Peyer's patch (tissue), 4 donors: ENCODE results near the gene NRXN3. TPM values are rescaled to one million over a fixed set of nuclear protein-coding genes. Genes with fewer than 3 reads are reported as not detected.

Experiments used
- DNase-seq, 3 donors: peaks; one replicate each; pipeline ENCODE4 v3.0.0-alpha.2; 2017 to 2019
- H3K27ac ChIP-seq, 4 donors: fragments of 200-600 bp; sonication (generic); one replicate each; pipeline ENCODE4 v1.5.1; 2016 to 2019
- H3K27me3 ChIP-seq, 2 donors: fragments of 200-600 bp; sonication (generic); one replicate each; pipeline ENCODE4 v1.5.1; 2019
- H3K36me3 ChIP-seq, 3 donors: fragments of 200-600 bp; sonication (generic); one replicate each; pipeline ENCODE4 v1.5.1; 2016 to 2019
- H3K4me1 ChIP-seq, 4 donors: fragments of 200-600 bp; sonication (generic); one replicate each; pipeline ENCODE4 v1.5.1; 2016 to 2019
- H3K4me3 ChIP-seq, 4 donors: fragments of 200-600 bp; sonication (generic); 1 replicate in 3 of 4; 2 replicates in 1 of 4; pipeline ENCODE4 v1.5.1; 2016 to 2019; ENCODE audit warnings: mild to moderate bottlenecking in 1 of 4
- H3K9me3 ChIP-seq, 4 donors: fragments of 200-600 bp; sonication (generic); one replicate each; pipeline ENCODE4 v1.5.1; 2016 to 2019; ENCODE audit warnings: mild to moderate bottlenecking in 1 of 4
- POLR2A ChIP-seq, 2 donors: fragments of 450-650 bp; IDR thresholded peaks; one replicate each; pipeline ENCODE4 v1.5.1; 2017; ENCODE audit warnings: antibody characterized with exemption in 2 of 2, mild to moderate bottlenecking in 2 of 2, moderate library complexity in 2 of 2
- total RNA-seq, 4 donors: library from RNA; depleted of rRNA; stranded (reverse); fragments of >200 nt; gene quantifications; one replicate each; pipeline ENCODE4 v1.1.0, GENCODE V29; 2016
- TF ChIP-seq, protein P1 (sequence below), 6 experiments: fragments of 450-650 bp in 4 of 6; fragments of 200-600 bp in 2 of 6; sonication (generic) in 1 of 6; IDR thresholded peaks; one replicate each; pipeline ENCODE4 v1.5.1; 2017 to 2019; ENCODE audit warnings: antibody characterized with exemption in 6 of 6, mild to moderate bottlenecking in 3 of 6, moderate library complexity in 1 of 6

Gene NRXN3
- total RNA-seq, 4 donors from 2014 or later: 1.6 to 10.2 (median 4.4) TPM

GRCh38 chr14:79852950-79853744 lies 1683.0 kb downstream of the NRXN3 start:
- no peak for DNase-seq
- H3K27me3 ChIP-seq: no peaks in the 10 kb centered on the region
- TF ChIP-seq, protein P1, sequence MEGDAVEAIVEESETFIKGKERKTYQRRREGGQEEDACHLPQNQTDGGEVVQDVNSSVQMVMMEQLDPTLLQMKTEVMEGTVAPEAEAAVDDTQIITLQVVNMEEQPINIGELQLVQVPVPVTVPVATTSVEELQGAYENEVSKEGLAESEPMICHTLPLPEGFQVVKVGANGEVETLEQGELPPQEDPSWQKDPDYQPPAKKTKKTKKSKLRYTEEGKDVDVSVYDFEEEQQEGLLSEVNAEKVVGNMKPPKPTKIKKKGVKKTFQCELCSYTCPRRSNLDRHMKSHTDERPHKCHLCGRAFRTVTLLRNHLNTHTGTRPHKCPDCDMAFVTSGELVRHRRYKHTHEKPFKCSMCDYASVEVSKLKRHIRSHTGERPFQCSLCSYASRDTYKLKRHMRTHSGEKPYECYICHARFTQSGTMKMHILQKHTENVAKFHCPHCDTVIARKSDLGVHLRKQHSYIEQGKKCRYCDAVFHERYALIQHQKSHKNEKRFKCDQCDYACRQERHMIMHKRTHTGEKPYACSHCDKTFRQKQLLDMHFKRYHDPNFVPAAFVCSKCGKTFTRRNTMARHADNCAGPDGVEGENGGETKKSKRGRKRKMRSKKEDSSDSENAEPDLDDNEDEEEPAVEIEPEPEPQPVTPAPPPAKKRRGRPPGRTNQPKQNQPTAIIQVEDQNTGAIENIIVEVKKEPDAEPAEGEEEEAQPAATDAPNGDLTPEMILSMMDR (IDR thresholded peaks at IDR 0.05): no peak
- TF ChIP-seq POLR2A (IDR thresholded peaks at IDR 0.05): no peak

DNA sequence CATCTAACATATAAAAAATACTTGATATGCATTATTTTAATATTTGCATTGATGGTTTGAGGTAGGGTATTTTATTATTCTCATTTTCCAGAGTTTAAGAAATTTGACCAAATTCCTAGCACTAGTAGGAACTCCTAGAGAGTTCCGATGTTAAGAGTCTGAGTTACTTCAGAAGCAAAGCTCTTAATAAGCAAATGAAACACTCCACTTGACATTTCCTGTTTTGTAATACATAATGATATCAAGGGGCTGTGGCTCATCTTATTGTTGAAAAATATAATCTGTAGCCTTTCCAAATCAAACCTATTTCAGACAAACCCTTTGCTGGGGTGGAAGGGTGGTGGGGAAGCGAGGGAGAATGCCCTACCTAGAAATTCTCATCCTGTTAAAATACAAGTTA lies 1685.6 kb downstream of the NRXN3 start:
- H3K27me3 ChIP-seq: no peaks in the 10 kb centered on the region
- no peaks in the 10 kb centered on the region for H3K4me1 ChIP-seq
- no peak overlapping the region for H3K27ac ChIP-seq
- no peak overlapping the region for H3K4me3 ChIP-seq
- H3K9me3 ChIP-seq: no peaks in the 10 kb centered on the region
- no peak for DNase-seq
- no peaks in the 10 kb centered on the region for H3K36me3 ChIP-seq
- TF ChIP-seq, protein P1 (IDR thresholded peaks at IDR 0.05): no peak
- TF ChIP-seq POLR2A (IDR thresholded peaks at IDR 0.05): no peak

More at GRCh38 chr14:79852950-79853744, 1683.0 kb downstream of the NRXN3 start:
- Histone ChIP-seq H3K27ac (no peak overlapping the region), H3K36me3 (no peaks in the 10 kb centered on the region), H3K4me1 (no peaks in the 10 kb centered on the region), H3K9me3 (no peaks in the 10 kb centered on the region), H3K4me3 (no peak overlapping the region)

DNA sequence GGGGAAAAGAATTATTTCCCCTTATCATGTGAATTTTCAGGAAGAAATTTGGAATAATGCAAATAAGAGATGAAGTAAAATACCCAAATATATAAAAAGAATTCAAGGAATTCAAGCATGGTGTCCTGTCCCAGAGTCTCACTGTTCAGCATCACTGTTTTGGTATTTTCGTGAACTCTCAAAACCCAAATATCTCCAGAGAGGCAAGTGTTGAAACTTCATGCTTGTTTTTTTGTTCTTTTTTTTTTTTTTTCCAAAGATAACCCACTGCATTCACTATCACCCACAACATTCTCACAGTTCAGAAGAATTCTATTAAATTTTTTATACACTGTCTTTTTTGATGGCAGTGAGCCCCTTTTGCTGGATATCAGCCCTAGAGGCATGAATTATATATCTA lies 1686.2 kb downstream of the NRXN3 start:
- Histone ChIP-seq H3K27ac (no peak overlapping the region), H3K36me3 (no peaks in the 10 kb centered on the region), H3K4me3 (no peak overlapping the region), H3K27me3 (no peaks in the 10 kb centered on the region), H3K4me1 (no peaks in the 10 kb centered on the region), H3K9me3 (no peaks in the 10 kb centered on the region)
- TF ChIP-seq POLR2A (IDR thresholded peaks at IDR 0.05): no peak
- TF ChIP-seq, protein P1 (IDR thresholded peaks at IDR 0.05): no peak
- DNase-seq: no peak

DNA sequence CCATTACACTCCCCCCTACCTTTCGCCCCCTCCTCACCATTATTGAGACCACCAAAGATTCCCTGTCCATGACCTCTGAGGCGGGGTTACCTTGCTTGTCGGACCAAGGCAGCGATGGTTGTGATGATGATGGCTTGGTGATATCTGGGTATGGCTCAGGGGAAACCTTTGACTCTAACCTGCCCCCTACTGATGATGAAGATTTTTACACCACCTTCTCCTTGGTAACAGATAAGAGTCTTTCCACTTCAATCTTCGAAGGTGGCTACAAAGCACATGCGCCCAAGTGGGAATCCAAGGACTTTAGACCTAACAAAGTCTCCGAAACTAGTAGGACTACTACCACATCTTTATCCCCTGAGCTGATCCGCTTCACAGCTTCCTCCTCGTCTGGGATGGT lies 1690.9 kb downstream of the NRXN3 start:
- DNase-seq: no peak
- H3K9me3 ChIP-seq: no peaks in the 10 kb centered on the region
- no peaks in the 10 kb centered on the region for H3K36me3 ChIP-seq
- no peak for TF ChIP-seq POLR2A (IDR thresholded peaks at IDR 0.05)
- TF ChIP-seq, protein P1 (IDR thresholded peaks at IDR 0.05): no peak
- H3K27ac ChIP-seq: no peak overlapping the region
- H3K4me3 ChIP-seq: no peak overlapping the region
- H3K4me1 ChIP-seq: no peaks in the 10 kb centered on the region
- no peaks in the 10 kb centered on the region for H3K27me3 ChIP-seq

- no peaks in the 10 kb centered on the region for H3K27me3 ChIP-seq
- H3K9me3 ChIP-seq: no peaks in the 10 kb centered on the region
- TF ChIP-seq, protein P1 (IDR thresholded peaks at IDR 0.05): no peak
- TF ChIP-seq POLR2A (IDR thresholded peaks at IDR 0.05): no peak
These were observed 1691.9 kb downstream of the NRXN3 start for GRCh38 chr14:79862045-79862444.

More at GRCh38 chr14:79862045-79862444, 1691.9 kb downstream of the NRXN3 start:
- DNase-seq: no peak
- Histone ChIP-seq H3K27ac (no peak overlapping the region), H3K36me3 (no peaks in the 10 kb centered on the region), H3K4me3 (no peak overlapping the region), H3K4me1 (no peaks in the 10 kb centered on the region)
